HepG2 (cell line): ENCODE data around the gene ANKRD6. TPM values are rescaled to one million over a fixed set of nuclear protein-coding genes. Genes with fewer than 3 reads are reported as not detected.
A peak's percentile ranks its signal among the peaks of the same experiment; 100 is the strongest.

Source experiments
- ATAC-seq: fragments of 200-7000 bp; cut with Tn5 transposase; 3 replicates; pipeline ENCODE4 v1.9.1; 2020; ENCODE audit warnings: mild to moderate bottlenecking, moderate library complexity
- Bru-seq: library from RNA; stranded (reverse); fragments of 400-500 nt; gene quantifications from one replicate; lab custom pipeline; 2021; lab: Mats Ljungman, UMichigan
- BruChase-seq, 2 experiments: library from RNA; stranded (reverse); fragments of 400-500 nt; gene quantifications; one replicate each; lab custom pipeline; 2021; lab: Mats Ljungman, UMichigan
- BruUV-seq: library from RNA; stranded (reverse); fragments of 400-500 nt; replicated peaks from 2 replicates; lab custom pipeline; 2021; lab: Mats Ljungman, UMichigan
- CTCF ChIA-PET: fragments of 300-600 bp; formaldehyde crosslinking; extraction: SDS; loops from one replicate; lab custom pipeline; 2021; ENCODE audit warnings: low total read pairs, inconsistent platforms, low intra/inter-chr PET ratio; lab: Yijun Ruan, JAX
- POLR2A ChIA-PET: fragments of 350-600 bp; sonication (Branson Sonifier 250); formaldehyde crosslinking; loops from one replicate; lab custom pipeline; 2020; ENCODE audit warnings: antibody characterized with exemption, inconsistent platforms; lab: Yijun Ruan, JAX
- DNase-seq: peaks from one replicate; pipeline ENCODE4 v3.0.0-alpha.2; 2015; ENCODE audit warnings: low spot score
- FAIRE-seq: peaks from 3 replicates; lab custom pipeline; 2011; peaks lifted over from hg19 to GRCh38; lab: Jason Lieb, UNC
- H2AFZ ChIP-seq: one replicate; pipeline ENCODE4 v1.6.1; 2011; ENCODE audit warnings: low read length, inconsistent platforms
- H3K27ac ChIP-seq: fragments of 300-600 bp; 3 replicates; pipeline ENCODE4 v1.8.0; 2011; ENCODE audit warnings: mixed run types, mild to moderate bottlenecking, mixed read lengths, low read length, inconsistent platforms; ENCODE audit not compliant: insufficient read depth; ENCODE audit errors: extremely low read length
- H3K27me3 ChIP-seq, 2 experiments: fragments of 200-600 bp in 1 of 2; 2 replicates in 1 of 2; 3 replicates in 1 of 2; pipeline versions ENCODE4 v1.6.0 to v1.8.0; 2011; ENCODE audit warnings: low read length in 2 of 2, mild to moderate bottlenecking in 2 of 2, moderate library complexity in 2 of 2, inconsistent platforms in 1 of 2; ENCODE audit not compliant: insufficient read depth in 2 of 2, control insufficient read depth in 1 of 2
- H3K36me3 ChIP-seq, 2 experiments: fragments of 200-600 bp in 1 of 2; replicated peaks in 1 of 2; 2 replicates in 1 of 2; 3 replicates in 1 of 2; pipeline versions ENCODE4 v1.5.1 to v1.8.0; 2011; ENCODE audit warnings: low read length in 2 of 2, inconsistent platforms in 1 of 2; ENCODE audit not compliant: insufficient read depth in 2 of 2, control insufficient read depth in 1 of 2
- H3K4me1 ChIP-seq: 2 replicates; pipeline ENCODE4 v1.5.1; 2012; ENCODE audit warnings: low read length, inconsistent platforms; ENCODE audit not compliant: insufficient read depth
- H3K4me2 ChIP-seq: 2 replicates; pipeline ENCODE4 v1.6.0; 2011; ENCODE audit warnings: low read depth, low read length, inconsistent platforms
- H3K4me3 ChIP-seq, 3 experiments: fragments of 200-600 bp in 1 of 3; sonication (generic), shearing (Covaris generic) in 1 of 3; replicated peaks in 1 of 3; 2 replicates each; pipeline ENCODE4 v1.5.1; 2011 to 2016; ENCODE audit warnings: low read length in 3 of 3, inconsistent platforms in 2 of 3, low read depth in 2 of 3, mild to moderate bottlenecking in 2 of 3, control low read depth in 1 of 3, mixed read lengths in 1 of 3; ENCODE audit not compliant: insufficient read depth in 1 of 3
- H3K79me2 ChIP-seq: one replicate; pipeline ENCODE4 v1.6.1; 2011; ENCODE audit warnings: low read length, inconsistent platforms; ENCODE audit not compliant: insufficient read depth
- H3K9ac ChIP-seq: 2 replicates; pipeline ENCODE4 v1.6.0; 2011; ENCODE audit warnings: mild to moderate bottlenecking, low read depth, low read length, inconsistent platforms; ENCODE audit not compliant: insufficient read depth
- H3K9me3 ChIP-seq: 2 replicates; pipeline ENCODE4 v1.5.1; 2012; ENCODE audit warnings: mild to moderate bottlenecking, low read length
- H4K20me1 ChIP-seq: 2 replicates; pipeline ENCODE4 v1.6.0; 2011; ENCODE audit warnings: inconsistent platforms, mild to moderate bottlenecking, low read length, moderate library complexity; ENCODE audit not compliant: insufficient read depth
- ERF ChIP-seq: IDR thresholded peaks from 2 replicates; pipeline ENCODE4 v1.6.1; 2018; ENCODE audit warnings: missing biosample characterization, missing genetic modification reagents
- GLI4 ChIP-seq: sonication (generic); formaldehyde crosslinking; IDR thresholded peaks from 2 replicates; pipeline ENCODE4 v1.5.1; 2020; ENCODE audit warnings: missing genetic modification reagents, mild to moderate bottlenecking, moderate library complexity, borderline replicate concordance
- ISL2 ChIP-seq: sonication (generic); formaldehyde crosslinking; IDR thresholded peaks from 2 replicates; pipeline ENCODE4 v1.5.0; 2020; ENCODE audit warnings: missing genetic modification reagents
- MXD4 ChIP-seq: IDR thresholded peaks from 2 replicates; pipeline ENCODE4 v1.6.1; 2016; ENCODE audit warnings: mild to moderate bottlenecking, missing biosample characterization, missing genetic modification reagents
- SIN3A ChIP-seq: IDR thresholded peaks from 2 replicates; pipeline ENCODE4 v1.6.1; 2011; ENCODE audit warnings: low read depth, mild to moderate bottlenecking, control low read depth, low read length, borderline replicate concordance
- TGIF2 ChIP-seq: IDR thresholded peaks from 2 replicates; pipeline ENCODE4 v1.6.1; 2016; ENCODE audit warnings: control low read depth, missing compliant biosample characterization
- YEATS4 ChIP-seq: sonication (generic); formaldehyde crosslinking; IDR thresholded peaks from 2 replicates; pipeline ENCODE4 v1.4.0; 2020; ENCODE audit warnings: missing genetic modification reagents, borderline replicate concordance
- ZNF224 ChIP-seq: sonication (generic); formaldehyde crosslinking; IDR thresholded peaks from 2 replicates; pipeline ENCODE4 v1.5.0; 2020; ENCODE audit warnings: mild to moderate bottlenecking, missing genetic modification reagents
- ZNF235 ChIP-seq: sonication (generic); formaldehyde crosslinking; IDR thresholded peaks from 2 replicates; pipeline ENCODE4 v1.8.1; 2023; ENCODE audit warnings: mild to moderate bottlenecking, missing genetic modification reagents, borderline replicate concordance
- ZNF274 ChIP-seq: sonication (generic); formaldehyde crosslinking; IDR thresholded peaks from 2 replicates; pipeline ENCODE4 v1.5.1; 2020; ENCODE audit warnings: mild to moderate bottlenecking, missing genetic modification reagents
- ZNF331 ChIP-seq: sonication (generic); formaldehyde crosslinking; IDR thresholded peaks from 2 replicates; pipeline ENCODE4 v1.4.0; 2020; ENCODE audit warnings: missing genetic modification reagents
- WGBS: methylation state at CpG from one replicate; pipeline ENCODE4 v1.1.6; 2017; ENCODE audit warnings: low lambda C conversion rate; 5-methylcytosine and 5-hydroxymethylcytosine counted together
- in situ Hi-C: cut with HindIII; loops from 2 replicates; pipeline ENCODE4 v1.10.0; 2017; ENCODE audit warnings: low pct_unique_long_range_greater_than_20kb; ENCODE audit not compliant: extremely low pct_ligation_motif_present
- intact Hi-C: fragments of 100-400 bp; cut with micrococcal nuclease; formaldehyde crosslinking; loops from one replicate; pipeline ENCODE4 v1.10.0; 2022; ENCODE audit not compliant: unreplicated experiment
- long read RNA-seq, 2 experiments: library from RNA in 1 of 2; library from polyadenylated mRNA in 1 of 2; stranded (forward) in 1 of 2; unstranded in 1 of 2; transcript quantifications; one replicate each; pipeline ENCODE4 v2.0.0, GENCODE V29; 2019 to 2022
- polyA minus RNA-seq, 3 experiments: library from RNA; depleted of rRNA, polyadenylated mRNA; stranded (reverse); fragments of >200 nt; gene quantifications; 2 replicates each; pipeline ENCODE4 v1.2.3, GENCODE V29; 2011; ENCODE audit warnings: low replicate concordance in 1 of 3
- polyA plus RNA-seq, 8 experiments: library from polyadenylated mRNA; depleted of rRNA in 3 of 8; stranded (reverse) in 7 of 8; unstranded in 1 of 8; fragments of >200 nt; fragmentation: Illumina TruSeq in 4 of 8; extraction: Trizol in 4 of 8; gene quantifications; 2 replicates each; pipeline versions ENCODE4 v1.2.1 to v1.2.3, GENCODE V29; 2011 to 2016; ENCODE audit warnings: low read depth in 4 of 8, missing spikeins in 1 of 8, mixed read lengths in 1 of 8; ENCODE audit not compliant: insufficient read depth in 1 of 8
- total RNA-seq, 5 experiments: library from RNA; depleted of rRNA; stranded (reverse); fragments of >200 nt; fragmentation: Illumina TruSeq; extraction: Trizol; gene quantifications; 2 replicates each; pipeline ENCODE4 v1.2.3, GENCODE V29; 2016; ENCODE audit warnings: low read depth in 1 of 5
- TF ChIP-seq, protein P1 (sequence below): sonication (generic); formaldehyde crosslinking; IDR thresholded peaks from 2 replicates; pipeline ENCODE4 v1.5.0; 2020; ENCODE audit warnings: missing genetic modification reagents
- TF ChIP-seq, protein P2 (sequence below): sonication (generic); formaldehyde crosslinking; IDR thresholded peaks from 2 replicates; pipeline ENCODE4 v1.5.0; 2020; ENCODE audit warnings: missing genetic modification reagents, mild to moderate bottlenecking, borderline replicate concordance
- TF ChIP-seq, protein P3 (sequence below): sonication (generic); formaldehyde crosslinking; IDR thresholded peaks from 2 replicates; pipeline ENCODE4 v1.4.0; 2020; ENCODE audit warnings: mild to moderate bottlenecking, missing genetic modification reagents

Gene ANKRD6
- total RNA-seq (2016; rRNA removed; fragmentation: Illumina TruSeq; extraction: Trizol) (0.13 and 0.18 TPM in 2 replicates), polyA plus RNA-seq (2011; rRNA removed) (0.36 and 0.48 TPM in 2 replicates), polyA minus RNA-seq (2011; rRNA and poly(A)+ RNA removed; ENCODE audit: low replicate concordance) (0.10 TPM in 1 of 2 replicates, not detected in the other), Bru-seq, nascent RNA (percentile 14 among the genes with signal in this experiment), BruChase-seq, experiment 1, labeled RNA remaining after a 6-hour chase (percentile 11 among the genes with signal in this experiment), BruChase-seq, experiment 2, labeled RNA remaining after a 2-hour chase (percentile 14 among the genes with signal in this experiment)
- total RNA-seq (2016; cell fraction: cytosol; rRNA removed; fragmentation: Illumina TruSeq; extraction: Trizol; ENCODE audit: low read depth) = not detected in 2 replicates
- 0.24 and 0.32 TPM in 2 replicates for total RNA-seq (2016; cell fraction: insoluble cytoplasmic fraction; rRNA removed; fragmentation: Illumina TruSeq; extraction: Trizol)
- total RNA-seq (2016; cell fraction: membrane; rRNA removed; fragmentation: Illumina TruSeq; extraction: Trizol) = 0.17 and 0.49 TPM in 2 replicates
- total RNA-seq (2016; cell fraction: nucleus; rRNA removed; fragmentation: Illumina TruSeq; extraction: Trizol) = 0.41 TPM in 1 of 2 replicates, not detected in the other
- 0.09 and 0.44 TPM in 2 replicates for polyA plus RNA-seq (2011; cell fraction: cytosol; rRNA removed)
- 0.34 and 0.47 TPM in 2 replicates for polyA plus RNA-seq (2011; cell fraction: nucleus; rRNA removed)
- polyA plus RNA-seq (2012) = 0.15 and 0.28 TPM in 2 replicates
- 0.19 and 0.32 TPM in 2 replicates for polyA plus RNA-seq (2016; cell fraction: cytosol; fragmentation: Illumina TruSeq; extraction: Trizol; ENCODE audit: low read depth)
- 0.36 and 0.38 TPM in 2 replicates for polyA plus RNA-seq (2016; cell fraction: insoluble cytoplasmic fraction; fragmentation: Illumina TruSeq; extraction: Trizol; ENCODE audit: low read depth)
- 0.35 and 0.37 TPM in 2 replicates for polyA plus RNA-seq (2016; cell fraction: membrane; fragmentation: Illumina TruSeq; extraction: Trizol; ENCODE audit: low read depth)
- polyA plus RNA-seq (2016; cell fraction: nucleus; fragmentation: Illumina TruSeq; extraction: Trizol; ENCODE audit: insufficient read depth, low read depth) = 0.61 and 1.2 TPM in 2 replicates
- not detected in 2 replicates for polyA minus RNA-seq (2011; cell fraction: cytosol; rRNA and poly(A)+ RNA removed)
- 0.25 and 0.26 TPM in 2 replicates for polyA minus RNA-seq (2011; cell fraction: nucleus; rRNA and poly(A)+ RNA removed)
- long read RNA-seq, experiment 1 = 0 reads
- long read RNA-seq, experiment 2 = 0 reads

GRCh38 chr6:89432875-89433251, at the start of gene ANKRD6:
ANKRD6 (plus strand) TSS chr6:89433152; CDS start chr6:89566977, 133,825 bp downstream.
- FAIRE-seq (no peak), ATAC-seq (peak; percentile 97), DNase-seq (peak; percentile 20)
- WGBS = 2% methylated on average over 10 of the region's 38 CpGs
- no peaks in the 10 kb centered on the region for H3K79me2 ChIP-seq
- H3K27ac ChIP-seq = no peak within 1 kb of the TSS
- peaks cover 4 to 12% of the 10 kb centered on the region in 2 experiments; a peak in 3 of 5 replicates for H3K27me3 ChIP-seq
- peak within 1 kb of the TSS; percentile 74 for H3K4me2 ChIP-seq
- intact Hi-C loops = loop anchor here (1.0 to 5.0 kb wide), 2 partner anchors 164 to 177 kb away; no protein-coding TSS in a partner anchor
- no TSS peak for BruUV-seq
- POLR2A ChIA-PET = no interaction called here
- H2AFZ ChIP-seq = no peak within 1 kb of the TSS
- CTCF ChIA-PET = interaction anchor here (1.0 to 3.9 kb wide), 2 partner anchors 61 to 177 kb away, joined by 3 to 42 read pairs; no protein-coding TSS in a partner anchor
- H4K20me1 ChIP-seq = no peaks in the 10 kb centered on the region
- peaks cover 7% of the 10 kb centered on the region; the same call in 1 of the 2 replicates for H3K4me1 ChIP-seq
- H3K9ac ChIP-seq = no peak within 1 kb of the TSS
- no peaks in the 10 kb centered on the region for H3K9me3 ChIP-seq
- no peaks in the 10 kb centered on the region for H3K36me3 ChIP-seq
- peak within 1 kb of the TSS; percentile 48 to 74 (median 58) for H3K4me3 ChIP-seq
- in situ Hi-C loops = loop anchor here (5.0 kb wide), 1 partner anchor 179 kb away; no protein-coding TSS in a partner anchor
- TF ChIP-seq ISL2 (CRISPR knock-in tag) (no peak), MXD4 (CRISPR knock-in tag) (no peak), GLI4 (CRISPR knock-in tag) (no peak), ZNF235 (CRISPR knock-in tag) (0 out of 2 replicates have a peak, but pooled peaks have one; percentile 27), ZNF274 (CRISPR knock-in tag) (no peak), TGIF2 (no peak), ZNF331 (CRISPR knock-in tag) (peak; percentile 42; the same call in 1 of the 2 replicates), SIN3A (no peak), ZNF224 (CRISPR knock-in tag) (no peak), ERF (CRISPR knock-in tag) (no peak), YEATS4 (CRISPR knock-in tag) (no peak)
- TF ChIP-seq, protein P1, sequence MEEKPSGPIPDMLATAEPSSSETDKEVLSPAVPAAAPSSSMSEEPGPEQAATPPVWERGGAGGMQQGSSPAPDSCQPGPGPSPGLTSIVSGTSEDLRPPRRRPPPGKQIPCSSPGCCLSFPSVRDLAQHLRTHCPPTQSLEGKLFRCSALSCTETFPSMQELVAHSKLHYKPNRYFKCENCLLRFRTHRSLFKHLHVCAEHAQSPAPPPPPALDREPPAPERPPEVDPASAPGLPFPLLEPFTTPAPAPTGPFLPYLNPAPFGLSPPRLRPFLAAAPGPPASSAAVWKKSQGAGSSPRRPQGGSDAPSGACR (CRISPR knock-in tag) = no peak
- TF ChIP-seq, protein P2, sequence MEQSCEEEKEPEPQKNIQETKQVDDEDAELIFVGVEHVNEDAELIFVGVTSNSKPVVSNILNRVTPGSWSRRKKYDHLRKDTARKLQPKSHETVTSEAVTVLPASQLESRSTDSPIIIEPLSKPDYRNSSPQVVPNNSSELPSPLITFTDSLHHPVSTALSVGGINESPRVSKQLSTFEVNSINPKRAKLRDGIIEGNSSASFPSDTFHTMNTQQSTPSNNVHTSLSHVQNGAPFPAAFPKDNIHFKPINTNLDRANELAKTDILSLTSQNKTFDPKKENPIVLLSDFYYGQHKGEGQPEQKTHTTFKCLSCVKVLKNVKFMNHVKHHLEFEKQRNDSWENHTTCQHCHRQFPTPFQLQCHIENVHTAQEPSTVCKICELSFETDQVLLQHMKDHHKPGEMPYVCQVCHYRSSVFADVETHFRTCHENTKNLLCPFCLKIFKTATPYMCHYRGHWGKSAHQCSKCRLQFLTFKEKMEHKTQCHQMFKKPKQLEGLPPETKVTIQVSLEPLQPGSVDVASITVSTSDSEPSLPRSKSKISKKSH (CRISPR knock-in tag) = no peak
- TF ChIP-seq, protein P3, sequence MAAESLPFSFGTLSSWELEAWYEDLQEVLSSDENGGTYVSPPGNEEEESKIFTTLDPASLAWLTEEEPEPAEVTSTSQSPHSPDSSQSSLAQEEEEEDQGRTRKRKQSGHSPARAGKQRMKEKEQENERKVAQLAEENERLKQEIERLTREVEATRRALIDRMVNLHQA (CRISPR knock-in tag) = no peak
